Measurements from ENCODE around the gene IL3RA.

IL3RA gene

GRCh38 chrX:1407035-1407434 lies 70.5 kb downstream of the IL3RA start:
- Histone ChIP-seq H3K36me3 (ENCODE audit: control insufficient read depth, low read depth, low read length) (peaks cover 57% of the 10 kb centered on the region), H3K4me3 (ENCODE audit: low read length) (no peak overlapping the region), H3K4me1 (ENCODE audit: control insufficient read depth, low read depth, low read length) (no peaks in the 10 kb centered on the region), H3K27me3 (ENCODE audit: control insufficient read depth, insufficient read depth, low read length) (no peaks in the 10 kb centered on the region), H3K9ac (ENCODE audit: low read length) (no peak overlapping the region), H3K27ac (ENCODE audit: low read length) (no peak overlapping the region), H3K9me3 (ENCODE audit: control insufficient read depth, low read depth, low read length) (no peaks in the 10 kb centered on the region)

GRCh38 chrX:1411326-1411725 lies 74.7 kb downstream of the IL3RA start:
- Histone ChIP-seq H3K9me3 (ENCODE audit: control insufficient read depth, low read depth, low read length) (no peaks in the 10 kb centered on the region), H3K4me1 (ENCODE audit: control insufficient read depth, low read depth, low read length) (no peaks in the 10 kb centered on the region), H3K9ac (ENCODE audit: low read length) (no peak overlapping the region), H3K27me3 (ENCODE audit: control insufficient read depth, insufficient read depth, low read length) (no peaks in the 10 kb centered on the region), H3K27ac (ENCODE audit: low read length) (no peak overlapping the region), H3K36me3 (ENCODE audit: control insufficient read depth, low read depth, low read length) (peaks cover 44% of the 10 kb centered on the region), H3K4me3 (ENCODE audit: low read length) (no peak overlapping the region)

GRCh38 chrX:1412551-1413161 lies 76.1 kb downstream of the IL3RA start:
- Histone ChIP-seq H3K27me3 (ENCODE audit: control insufficient read depth, insufficient read depth, low read length) (no peaks in the 10 kb centered on the region), H3K4me3 (ENCODE audit: low read length) (no peak overlapping the region), H3K4me1 (ENCODE audit: control insufficient read depth, low read depth, low read length) (no peaks in the 10 kb centered on the region), H3K27ac (ENCODE audit: low read length) (no peak overlapping the region), H3K9ac (ENCODE audit: low read length) (no peak overlapping the region), H3K9me3 (ENCODE audit: control insufficient read depth, low read depth, low read length) (no peaks in the 10 kb centered on the region), H3K36me3 (ENCODE audit: control insufficient read depth, low read depth, low read length) (peaks cover 45% of the 10 kb centered on the region)

GRCh38 chrX:1416327-1416784 lies 79.8 kb downstream of the IL3RA start:
- no peaks in the 10 kb centered on the region for H3K27me3 ChIP-seq (ENCODE audit: control insufficient read depth, insufficient read depth, low read length)
- no peak overlapping the region for H3K9ac ChIP-seq (ENCODE audit: low read length)
- H3K27ac ChIP-seq (ENCODE audit: low read length): no peak overlapping the region
- H3K4me3 ChIP-seq (ENCODE audit: low read length): no peak overlapping the region
- H3K36me3 ChIP-seq (ENCODE audit: control insufficient read depth, low read depth, low read length): peaks cover 50% of the 10 kb centered on the region
- no peaks in the 10 kb centered on the region for H3K4me1 ChIP-seq (ENCODE audit: control insufficient read depth, low read depth, low read length)
- H3K9me3 ChIP-seq (ENCODE audit: control insufficient read depth, low read depth, low read length): no peaks in the 10 kb centered on the region

GRCh38 chrX:1416965-1417760 lies 80.6 kb downstream of the IL3RA start:
- no peak overlapping the region for H3K4me3 ChIP-seq (ENCODE audit: low read length)
- H3K9me3 ChIP-seq (ENCODE audit: control insufficient read depth, low read depth, low read length): peaks cover 5% of the 10 kb centered on the region
- no peaks in the 10 kb centered on the region for H3K4me1 ChIP-seq (ENCODE audit: control insufficient read depth, low read depth, low read length)
- H3K27me3 ChIP-seq (ENCODE audit: control insufficient read depth, insufficient read depth, low read length): no peaks in the 10 kb centered on the region
- H3K36me3 ChIP-seq (ENCODE audit: control insufficient read depth, low read depth, low read length): peaks cover 52% of the 10 kb centered on the region
- H3K9ac ChIP-seq (ENCODE audit: low read length): no peak overlapping the region
- H3K27ac ChIP-seq (ENCODE audit: low read length): no peak overlapping the region

GRCh38 chrX:1417921-1418771 lies 81.6 kb downstream of the IL3RA start:
- H3K9me3 ChIP-seq (ENCODE audit: control insufficient read depth, low read depth, low read length): peaks cover 10% of the 10 kb centered on the region
- H3K4me1 ChIP-seq (ENCODE audit: control insufficient read depth, low read depth, low read length): no peaks in the 10 kb centered on the region
- H3K4me3 ChIP-seq (ENCODE audit: low read length): no peak overlapping the region
- H3K27me3 ChIP-seq (ENCODE audit: control insufficient read depth, insufficient read depth, low read length): no peaks in the 10 kb centered on the region
- H3K36me3 ChIP-seq (ENCODE audit: control insufficient read depth, low read depth, low read length): peaks cover 54% of the 10 kb centered on the region
- no peak overlapping the region for H3K27ac ChIP-seq (ENCODE audit: low read length)
- no peak overlapping the region for H3K9ac ChIP-seq (ENCODE audit: low read length)

- Histone ChIP-seq H3K27me3 (ENCODE audit: control insufficient read depth, insufficient read depth, low read length) (no peaks in the 10 kb centered on the region), H3K4me3 (ENCODE audit: low read length) (no peak overlapping the region), H3K27ac (ENCODE audit: low read length) (no peak overlapping the region), H3K9ac (ENCODE audit: low read length) (no peak overlapping the region), H3K4me1 (ENCODE audit: control insufficient read depth, low read depth, low read length) (no peaks in the 10 kb centered on the region), H3K36me3 (ENCODE audit: control insufficient read depth, low read depth, low read length) (peaks cover 52% of the 10 kb centered on the region), H3K9me3 (ENCODE audit: control insufficient read depth, low read depth, low read length) (peaks cover 10% of the 10 kb centered on the region)
Measured at GRCh38 chrX:1418901-1419544, 82.4 kb downstream of the IL3RA start.

- no peaks in the 10 kb centered on the region for H3K4me1 ChIP-seq (ENCODE audit: control insufficient read depth, low read depth, low read length)
- H3K27ac ChIP-seq (ENCODE audit: low read length): no peak overlapping the region
- peaks cover 47% of the 10 kb centered on the region for H3K36me3 ChIP-seq (ENCODE audit: control insufficient read depth, low read depth, low read length)
- no peaks in the 10 kb centered on the region for H3K27me3 ChIP-seq (ENCODE audit: control insufficient read depth, insufficient read depth, low read length)
- H3K4me3 ChIP-seq (ENCODE audit: low read length): no peak overlapping the region
- no peak overlapping the region for H3K9ac ChIP-seq (ENCODE audit: low read length)
- H3K9me3 ChIP-seq (ENCODE audit: control insufficient read depth, low read depth, low read length): peaks cover 10% of the 10 kb centered on the region
Measured at GRCh38 chrX:1419545-1420355, 83.2 kb downstream of the IL3RA start.

- H3K27me3 ChIP-seq (ENCODE audit: control insufficient read depth, insufficient read depth, low read length): no peaks in the 10 kb centered on the region
- H3K4me1 ChIP-seq (ENCODE audit: control insufficient read depth, low read depth, low read length): no peaks in the 10 kb centered on the region
- H3K36me3 ChIP-seq (ENCODE audit: control insufficient read depth, low read depth, low read length): peaks cover 54% of the 10 kb centered on the region
- no peak overlapping the region for H3K4me3 ChIP-seq (ENCODE audit: low read length)
- peaks cover 10% of the 10 kb centered on the region for H3K9me3 ChIP-seq (ENCODE audit: control insufficient read depth, low read depth, low read length)
- no peak overlapping the region for H3K27ac ChIP-seq (ENCODE audit: low read length)
- H3K9ac ChIP-seq (ENCODE audit: low read length): no peak overlapping the region
Measured at GRCh38 chrX:1420371-1420770, 83.8 kb downstream of the IL3RA start.

- Histone ChIP-seq H3K27ac (ENCODE audit: low read length) (no peak overlapping the region), H3K4me1 (ENCODE audit: control insufficient read depth, low read depth, low read length) (no peaks in the 10 kb centered on the region), H3K4me3 (ENCODE audit: low read length) (no peak overlapping the region), H3K9me3 (ENCODE audit: control insufficient read depth, low read depth, low read length) (peaks cover 10% of the 10 kb centered on the region), H3K36me3 (ENCODE audit: control insufficient read depth, low read depth, low read length) (peaks cover 49% of the 10 kb centered on the region), H3K27me3 (ENCODE audit: control insufficient read depth, insufficient read depth, low read length) (no peaks in the 10 kb centered on the region), H3K9ac (ENCODE audit: low read length) (no peak overlapping the region)
Measured at GRCh38 chrX:1421433-1422134, 85.0 kb downstream of the IL3RA start.

Data from iPS-18a (cell line).